ENCODE measurements around the gene EPS8L2. TPM values are rescaled to one million over a fixed set of nuclear protein-coding genes. Genes with fewer than 3 reads are reported as not detected.

The EPS8L2 gene
- total and polyA plus RNA-seq, 2 of the 4 experiments (the other 2 are of a cell fraction): 17.2 to 39.4 TPM

GRCh38 chr11:699116-699508 lies 6.9 kb upstream of the EPS8L2 start:
- Histone ChIP-seq H4K8ac (ENCODE audit: low read depth in 2 of 2, low read length in 2 of 2) (peak overlapping the region in 1 of 2 experiments; percentile 34; a peak in 1 of 4 replicates), H2BK15ac (ENCODE audit: low read depth, low read length) (no peak overlapping the region), H3K4me1 (ENCODE audit: control insufficient read depth, insufficient read depth, low read length) (peaks cover 26% of the 10 kb centered on the region), H3K9ac (ENCODE audit: low read depth, low read length) (0 out of 2 replicates have a peak overlapping the region, but pooled peaks have one; percentile 54), H4K5ac (ENCODE audit: low read depth, low read length) (no peak overlapping the region), H3K27me3 (ENCODE audit: control insufficient read depth, insufficient read depth, low read length) (no peaks in the 10 kb centered on the region), H3K14ac (replicated peaks; ENCODE audit: low read depth, low read length) (no peak overlapping the region; the same call in 1 of the 2 replicates), H2AK5ac (ENCODE audit: low read depth, low read length) (peak overlapping the region; percentile 56; the same call in 1 of the 2 replicates), H3K56ac (ENCODE audit: extremely low read depth, insufficient read depth, low read length) (no peak overlapping the region), H3K4ac (ENCODE audit: low read depth, low read length) (peak overlapping the region; percentile 60), H2BK20ac (ENCODE audit: low read depth, low read length) (0 out of 2 replicates have a peak overlapping the region, but pooled peaks have one; percentile 26), H2BK120ac (ENCODE audit: low read depth, low read length) (peak overlapping the region; percentile 16; the same call in 1 of the 2 replicates), H3K27ac (ENCODE audit: insufficient read depth, low read length) (peak overlapping the region; percentile 86; the same call in 1 of the 2 replicates), H2BK5ac (ENCODE audit: low read depth, low read length, poor library complexity, severe bottlenecking) (peak overlapping the region; percentile 71), H2AK9ac (replicated peaks; ENCODE audit: low read depth, low read length, poor library complexity) (no peak overlapping the region), H3K4me3 (ENCODE audit: insufficient read depth, low read depth, low read length) (no peak overlapping the region), H4K20me1 (ENCODE audit: insufficient read depth, low read length) (peaks cover 24% of the 10 kb centered on the region), H4K91ac (ENCODE audit: insufficient read depth, low read depth, low read length) (peak overlapping the region; percentile 47; the same call in 1 of the 2 replicates), H3K9me1 (ENCODE audit: insufficient read depth, low read length) (peaks cover 17% of the 10 kb centered on the region), H3K23ac (ENCODE audit: low read depth, low read length) (0 out of 2 replicates have a peak overlapping the region, but pooled peaks have one; percentile 25), H3K36me3 (ENCODE audit: control insufficient read depth, insufficient read depth, low read length) (peaks cover 16% of the 10 kb centered on the region; the same call in 1 of the 2 replicates), H3K9me3 (ENCODE audit: control insufficient read depth, insufficient read depth, low read length) (no peaks in the 10 kb centered on the region), H3K18ac (ENCODE audit: low read depth, low read length) (0 out of 2 replicates have a peak overlapping the region, but pooled peaks have one; percentile 2), H3K4me2 (ENCODE audit: low read depth, low read length) (no peak overlapping the region), H2AFZ (replicated peaks; ENCODE audit: low read length, poor library complexity) (no peak overlapping the region), H3K79me1 (ENCODE audit: low read depth in 1 of 2, low read length in 2 of 2) (peaks cover 24 to 56% of the 10 kb centered on the region in 2 experiments)
- DNase-seq (no peak), ATAC-seq (ENCODE audit: low read depth) (no peak)
- in situ Hi-C loops (cut with MboI; ENCODE audit: low sequenced_read_pairs): no loop called here
- ChIA-PET CTCF (interaction anchor here (0.5 kb wide), 1 partner anchor 69 kb away, joined by 3 read pairs; no protein-coding TSS in a partner anchor), POLR2A (ENCODE audit: unreplicated experiment) (no interaction called here)
- intact Hi-C loops (cut with micrococcal nuclease): no loop called here
- no TSS peak for BruUV-seq (replicated peaks)
- dilution Hi-C loops (cut with HindIII; ENCODE audit: low sequenced_read_pairs, unreplicated experiment): no loop called here
- TF ChIP-seq USF2 (IDR thresholded peaks at IDR 0.05; ENCODE audit: low read depth, low read length) (no peak), CEBPB (IDR thresholded peaks at IDR 0.05; ENCODE audit: low read depth, low read length) (peak; percentile 66)
- no CpG with 5 or more reads among the region's 7 CpGs for WGBS, 2 experiments (ENCODE audit: extremely low coverage in 2 of 2, insufficient read length in 1 of 2)
